Tibial nerve (tissue), 4 donors: ENCODE measurements around the gene OPN1MW. TPM values are rescaled to one million over a fixed set of nuclear protein-coding genes. Genes with fewer than 3 reads are reported as not detected.

Experiments
- total RNA-seq, 4 donors: library from RNA; depleted of rRNA; stranded (reverse); fragments of >200 nt; gene quantifications; one replicate each; pipeline ENCODE4 v1.1.0, GENCODE V29; 2016

OPN1MW gene
- total RNA-seq, 4 donors from 2014 or later = not detected

Other genes with a start within 250 kb of the OPN1MW start
- gene NAA10, start 247.6 kb upstream of the OPN1MW start, total RNA-seq = 100 to 1,000 TPM in 1 of 4 donors, 10 to 100 TPM in 3; 48.0 to 152 (median 73.8) TPM
- 10 to 100 TPM; 12.1 to 28.8 (median 17.8) TPM for gene RENBP, start 238.0 kb upstream of the OPN1MW start, total RNA-seq
- 10 to 100 TPM; 42.6 to 52.2 (median 48.9) TPM for gene HCFC1, start 210.8 kb upstream of the OPN1MW start, total RNA-seq
- 10 to 100 TPM in 2 of 4 donors, 1 to 10 TPM in 2; 4.2 to 16.4 (median 9.6) TPM for gene TMEM187, start 209.8 kb upstream of the OPN1MW start, total RNA-seq
- 100 to 1,000 TPM in 1 of 4 donors, 10 to 100 TPM in 3; 50.7 to 127 (median 64.4) TPM for gene IRAK1, start 162.7 kb upstream of the OPN1MW start, total RNA-seq
- gene MECP2, start 84.9 kb upstream of the OPN1MW start, total RNA-seq = 10 to 100 TPM; 71.6 to 96.5 (median 83.1) TPM
- gene OPN1LW, start 38.4 kb upstream of the OPN1MW start, total RNA-seq = not detected
- gene OPN1MW2, start 37.2 kb downstream of the OPN1MW start, total RNA-seq = not detected
- gene OPN1MW3, start 75.0 kb downstream of the OPN1MW start, total RNA-seq = not detected
- not detected for gene TEX28, start 112.5 kb downstream of the OPN1MW start, total RNA-seq
- not detected for gene TKTL1, start 113.2 kb downstream of the OPN1MW start, total RNA-seq
- gene FLNA, start 192.0 kb downstream of the OPN1MW start, total RNA-seq = 1,000 to 10,000 TPM in 3 of 4 donors, 100 to 1,000 TPM in 1; 995 to 1,349 (median 1,139) TPM
- 10 to 100 TPM; 38.0 to 72.6 (median 46.7) TPM for gene EMD, start 196.7 kb downstream of the OPN1MW start, total RNA-seq
- 1,000 to 10,000 TPM; 4,372 to 6,501 (median 5,244) TPM for gene RPL10, start 215.8 kb downstream of the OPN1MW start, total RNA-seq
- 10 to 100 TPM; 21.4 to 36.0 (median 28.6) TPM for gene DNASE1L1, start 226.7 kb downstream of the OPN1MW start, total RNA-seq
- gene TAFAZZIN, start 228.9 kb downstream of the OPN1MW start, total RNA-seq = 100 to 1,000 TPM in 2 of 4 donors, 10 to 100 TPM in 2; 78.9 to 138 (median 97.7) TPM
- 10 to 100 TPM; 42.9 to 59.7 (median 50.4) TPM for gene ATP6AP1, start 246.1 kb downstream of the OPN1MW start, total RNA-seq